Mesothelial cell of epicardium (in vitro differentiated cells): ENCODE measurements around the gene SERPINI2. TPM values are rescaled to one million over a fixed set of nuclear protein-coding genes. Genes with fewer than 3 reads are reported as not detected.

Source experiments
- DNase-seq, 2 experiments: peaks; one replicate each; pipeline ENCODE4 v3.0.0; 2021; ENCODE audit warnings: low spot score in 2 of 2; ENCODE audit not compliant: unreplicated experiment in 2 of 2
- H3K27ac Mint-ChIP-seq: 2 replicates; pipeline ENCODE4 v1.8.0; 2021; ENCODE audit warnings: mixed read lengths
- H3K27me3 Mint-ChIP-seq: 2 replicates; pipeline ENCODE4 v1.8.0; 2021; ENCODE audit warnings: low read depth, mixed read lengths
- H3K36me3 Mint-ChIP-seq: 2 replicates; pipeline ENCODE4 v1.8.0; 2021; ENCODE audit warnings: mixed read lengths
- H3K4me1 Mint-ChIP-seq: 2 replicates; pipeline ENCODE4 v1.8.0; 2021; ENCODE audit warnings: mixed read lengths
- H3K4me3 Mint-ChIP-seq: 2 replicates; pipeline ENCODE4 v1.8.0; 2021; ENCODE audit warnings: mild to moderate bottlenecking, moderate library complexity, mixed read lengths
- H3K9me3 Mint-ChIP-seq: 2 replicates; pipeline ENCODE4 v1.8.0; 2021; ENCODE audit warnings: mixed read lengths
- CTCF ChIP-seq: fragments of 200-600 bp; sonication (generic); IDR thresholded peaks from one replicate; pipeline ENCODE4 v1.5.0; 2021; ENCODE audit warnings: antibody characterized with exemption; ENCODE audit not compliant: unreplicated experiment
- total RNA-seq: library from RNA; stranded (reverse); gene quantifications from 3 replicates; pipeline ENCODE4 v1.2.1, GENCODE V29; 2021

SERPINI2 gene
- total RNA-seq, 1 donor from 2014 or later: not detected

DNA sequence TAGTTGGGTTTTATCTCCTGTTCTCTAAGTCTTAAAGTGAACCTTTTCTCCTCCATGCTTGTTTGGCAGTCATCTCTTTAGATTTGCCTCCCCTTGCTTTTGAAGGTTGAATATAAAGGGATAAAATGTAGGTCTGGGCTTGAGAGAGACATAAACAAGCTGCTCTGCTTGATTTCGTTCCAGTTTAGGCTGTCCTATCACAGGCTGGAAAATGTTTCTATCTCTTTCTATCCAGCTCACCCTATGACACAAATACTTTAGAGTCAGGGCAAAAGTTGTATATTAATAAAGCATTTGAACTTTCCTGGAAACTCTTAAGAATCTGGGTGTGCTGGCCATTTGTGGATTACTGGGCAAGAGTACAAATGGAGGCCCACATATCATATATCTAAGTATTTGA is 64.2 kb downstream of the SERPINI2 start:
- Mint-ChIP-seq H3K27ac (peak overlapping the region; percentile 14), H3K36me3 (no peaks in the 10 kb centered on the region), H3K4me3 (no peak overlapping the region), H3K9me3 (no peaks in the 10 kb centered on the region), H3K4me1 (peaks cover 3% of the 10 kb centered on the region), H3K27me3 (no peaks in the 10 kb centered on the region)
- TF ChIP-seq CTCF: no peak
- no peak for DNase-seq

- H3K4me3 Mint-ChIP-seq: no peak overlapping the region
- no peak overlapping the region for H3K27ac Mint-ChIP-seq
- H3K27me3 Mint-ChIP-seq: peaks cover 2% of the 10 kb centered on the region
- H3K4me1 Mint-ChIP-seq: peaks cover 3% of the 10 kb centered on the region
- TF ChIP-seq CTCF: peak; percentile 48
- H3K36me3 Mint-ChIP-seq: no peaks in the 10 kb centered on the region
- no peaks in the 10 kb centered on the region for H3K9me3 Mint-ChIP-seq
- DNase-seq: peak; percentile 19 to 46
Observed at GRCh38 chr3:167406876-167407492, 66.9 kb downstream of the SERPINI2 start.

DNA sequence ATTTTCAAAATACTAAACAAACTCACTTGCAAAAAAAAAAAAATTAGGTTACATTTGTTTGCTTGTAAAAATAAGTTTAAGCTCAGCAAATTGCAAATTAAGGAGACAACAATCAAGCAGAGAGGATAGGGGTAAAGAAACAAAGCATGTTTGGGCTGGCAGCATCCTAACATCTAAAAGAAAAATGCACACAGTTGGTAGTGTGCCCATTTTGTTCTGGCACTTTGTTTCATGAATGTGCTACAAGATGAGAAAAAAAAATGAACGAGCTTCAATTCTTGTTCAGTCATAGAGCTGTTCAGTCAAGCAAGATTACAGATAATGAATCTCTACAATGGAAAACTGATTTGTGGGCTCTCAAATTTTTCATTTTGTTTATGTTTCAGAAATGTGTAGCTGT is 76.0 kb downstream of the SERPINI2 start:
- no peak for TF ChIP-seq CTCF
- no peak overlapping the region for H3K27ac Mint-ChIP-seq
- no peaks in the 10 kb centered on the region for H3K9me3 Mint-ChIP-seq
- H3K36me3 Mint-ChIP-seq: no peaks in the 10 kb centered on the region
- H3K27me3 Mint-ChIP-seq: peaks cover 23% of the 10 kb centered on the region
- H3K4me1 Mint-ChIP-seq: no peaks in the 10 kb centered on the region
- H3K4me3 Mint-ChIP-seq: no peak overlapping the region
- DNase-seq: no peak

DNA sequence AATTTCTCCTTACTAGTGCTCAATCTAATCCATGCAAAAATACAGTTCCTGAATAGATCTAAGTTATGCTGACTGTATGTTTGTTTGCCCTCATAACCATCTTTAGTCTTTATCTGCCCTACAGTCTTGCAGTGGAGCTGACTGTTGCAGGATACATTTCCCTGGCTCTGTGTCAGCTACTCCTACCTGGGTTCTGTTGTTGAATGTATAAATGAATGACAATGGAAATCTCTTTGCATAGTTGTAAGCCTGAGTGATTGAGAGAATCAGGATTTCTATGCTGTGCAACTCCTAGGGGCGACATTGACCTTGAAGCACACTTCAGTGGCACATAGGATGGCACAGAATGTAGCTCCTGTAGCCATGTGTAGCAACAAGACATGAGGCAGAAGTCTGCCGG is 77.8 kb downstream of the SERPINI2 start:
- H3K27me3 Mint-ChIP-seq: peaks cover 28% of the 10 kb centered on the region
- no peaks in the 10 kb centered on the region for H3K4me1 Mint-ChIP-seq
- no peak for DNase-seq
- H3K4me3 Mint-ChIP-seq: no peak overlapping the region
- no peaks in the 10 kb centered on the region for H3K36me3 Mint-ChIP-seq
- H3K9me3 Mint-ChIP-seq: no peaks in the 10 kb centered on the region
- H3K27ac Mint-ChIP-seq: no peak overlapping the region
- no peak for TF ChIP-seq CTCF

- no peaks in the 10 kb centered on the region for H3K9me3 Mint-ChIP-seq
- no peaks in the 10 kb centered on the region for H3K4me1 Mint-ChIP-seq
- H3K4me3 Mint-ChIP-seq: no peak overlapping the region
- no peak for DNase-seq
- no peak for TF ChIP-seq CTCF
- H3K27ac Mint-ChIP-seq: no peak overlapping the region
- H3K27me3 Mint-ChIP-seq: peaks cover 35% of the 10 kb centered on the region
- no peaks in the 10 kb centered on the region for H3K36me3 Mint-ChIP-seq
Observed at GRCh38 chr3:167394003-167394402, 79.8 kb downstream of the SERPINI2 start.

Other genes starting within 250 kb of the SERPINI2 start
- gene ZBBX, start 93.7 kb downstream of the SERPINI2 start, total RNA-seq: 0.70 to 1.9 TPM (median 1.4 TPM) in 3 replicates
- 0.40 to 0.55 TPM (median 0.47 TPM) in 3 replicates for gene WDR49, start 179.9 kb upstream of the SERPINI2 start, total RNA-seq